Loucy (cell line): Measurements from ENCODE around the gene PERCC1.
"Not testable (repeated sequence)": the region's sequence is repeated elsewhere in the genome, so short reads cannot be mapped to it uniquely, and the experiment has no call there.

ENCODE experiments used
- H2AFZ ChIP-seq: fragments of 200-600 bp; sonication (generic); 2 replicates; pipeline ENCODE4 v1.6.0; 2016; ENCODE audit warnings: antibody characterized with exemption, mild to moderate bottlenecking, low read length, moderate library complexity
- H3F3A ChIP-seq: fragments of 200-600 bp; 2 replicates; pipeline ENCODE4 v1.6.0; 2016; ENCODE audit warnings: antibody characterized with exemption, low read depth, mild to moderate bottlenecking
- H3K27me3 ChIP-seq: fragments of 200-600 bp; sonication (generic); 2 replicates; pipeline ENCODE4 v1.6.1; 2014; ENCODE audit warnings: low read length, mild to moderate bottlenecking; ENCODE audit not compliant: insufficient read depth, poor library complexity, severe bottlenecking
- H3K36me3 ChIP-seq: fragments of 200-600 bp; sonication (generic); 2 replicates; pipeline ENCODE4 v1.6.1; 2016; ENCODE audit warnings: low read length; ENCODE audit not compliant: insufficient read depth
- H3K4me1 ChIP-seq: fragments of 200-600 bp; sonication (generic); 2 replicates; pipeline ENCODE4 v1.5.1; 2014; ENCODE audit warnings: low read length, mild to moderate bottlenecking; ENCODE audit not compliant: insufficient read depth, poor library complexity, severe bottlenecking
- H3K4me2 ChIP-seq: fragments of 200-600 bp; sonication (generic); 2 replicates; pipeline ENCODE4 v1.6.0; 2014; ENCODE audit warnings: antibody characterized with exemption, low read length, low read depth, mild to moderate bottlenecking; ENCODE audit not compliant: poor library complexity, severe bottlenecking
- H3K4me3 ChIP-seq: fragments of 200-600 bp; sonication (generic); 2 replicates; pipeline ENCODE4 v1.5.1; 2014; ENCODE audit warnings: low read length, mild to moderate bottlenecking, mixed read lengths; ENCODE audit not compliant: poor library complexity, severe bottlenecking
- H3K79me2 ChIP-seq: fragments of 200-600 bp; sonication (generic); 2 replicates; pipeline ENCODE4 v1.6.1; 2014; ENCODE audit warnings: low read length; ENCODE audit not compliant: insufficient read depth
- H3K9ac ChIP-seq: fragments of 200-600 bp; sonication (generic); 2 replicates; pipeline ENCODE4 v1.6.0; 2014; ENCODE audit warnings: mild to moderate bottlenecking, low read depth, low read length, moderate library complexity; ENCODE audit not compliant: poor library complexity, severe bottlenecking
- H3K9me2 ChIP-seq: fragments of 200-600 bp; sonication (generic); replicated peaks from 2 replicates; pipeline ENCODE4 v1.6.1; 2016; ENCODE audit warnings: low read depth, low read length, mixed read lengths
- H3K9me3 ChIP-seq: fragments of 200-600 bp; sonication (generic); 2 replicates; pipeline ENCODE4 v1.6.1; 2014; ENCODE audit warnings: mild to moderate bottlenecking, antibody characterized with exemption, low read length, low read depth; ENCODE audit not compliant: insufficient read depth
- H4K20me1 ChIP-seq: fragments of 200-600 bp; sonication (generic); 2 replicates; pipeline ENCODE4 v1.6.0; 2014; ENCODE audit warnings: antibody characterized with exemption, low read length, mild to moderate bottlenecking; ENCODE audit not compliant: insufficient read depth, poor library complexity, severe bottlenecking
- CTCF ChIP-seq: fragments of 200-600 bp; sonication (generic); conservative IDR thresholded peaks from 2 replicates; pipeline ENCODE4 v1.5.1; 2014; ENCODE audit warnings: mild to moderate bottlenecking, antibody characterized with exemption, low read length
- EZH2phosphoT487 ChIP-seq: fragments of 200-600 bp; IDR thresholded peaks from 2 replicates; pipeline ENCODE4 v1.6.1; 2018; ENCODE audit warnings: antibody characterized with exemption, mild to moderate bottlenecking, moderate library complexity, borderline replicate concordance

PERCC1 gene

GRCh38 chr16:1468426-1468810 is 37.5 kb downstream of the PERCC1 start:
- H3K4me1 ChIP-seq: no peaks in the 10 kb centered on the region
- TF ChIP-seq EZH2phosphoT487: no peak
- TF ChIP-seq CTCF: no peak
- no peaks in the 10 kb centered on the region for H3K9me2 ChIP-seq
- no peak overlapping the region for H3K9ac ChIP-seq
- H3K4me2 ChIP-seq: no peak overlapping the region
- no peaks in the 10 kb centered on the region for H4K20me1 ChIP-seq
- no peaks in the 10 kb centered on the region for H3K79me2 ChIP-seq
- no peaks in the 10 kb centered on the region for H3F3A ChIP-seq
- no peaks in the 10 kb centered on the region for H3K9me3 ChIP-seq
- H3K27me3 ChIP-seq: no peaks in the 10 kb centered on the region
- no peak overlapping the region for H2AFZ ChIP-seq
- H3K36me3 ChIP-seq: no peaks in the 10 kb centered on the region
- no peak overlapping the region for H3K4me3 ChIP-seq

DNA sequence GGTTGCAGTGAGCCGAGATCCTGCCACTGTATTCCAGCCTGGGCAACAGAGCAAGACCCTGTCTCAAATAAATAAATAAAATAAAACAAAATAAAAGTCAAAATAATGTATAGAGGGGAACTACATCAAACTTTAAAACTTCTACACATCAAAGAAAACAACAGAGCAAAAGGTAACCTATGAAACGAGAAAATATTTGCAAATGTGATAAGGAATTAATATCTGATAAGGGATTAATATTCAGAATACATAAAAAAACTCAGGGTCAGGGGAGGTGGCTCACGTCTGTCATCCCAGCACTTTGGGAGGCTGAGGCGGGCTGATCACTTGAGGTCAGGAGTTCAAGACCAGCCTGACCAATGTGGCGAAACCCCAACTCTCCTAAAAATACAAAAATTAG is 38.3 kb downstream of the PERCC1 start:
- H3K79me2 ChIP-seq, H3K4me1 ChIP-seq, H3K9ac ChIP-seq, H3F3A ChIP-seq, H3K36me3 ChIP-seq, H3K4me2 ChIP-seq, H3K4me3 ChIP-seq, H3K9me3 ChIP-seq, H2AFZ ChIP-seq, H3K27me3 ChIP-seq, H4K20me1 ChIP-seq, H3K9me2 ChIP-seq: not testable (repeated sequence)

- Histone ChIP-seq H3K4me1 (no peaks in the 10 kb centered on the region), H3K9me2 (no peaks in the 10 kb centered on the region), H3K9ac (no peak overlapping the region), H3K9me3 (no peaks in the 10 kb centered on the region), H3F3A (no peaks in the 10 kb centered on the region), H3K36me3 (no peaks in the 10 kb centered on the region), H3K79me2 (peaks cover 7% of the 10 kb centered on the region; the same call in 1 of the 2 replicates), H3K27me3 (no peaks in the 10 kb centered on the region), H2AFZ (no peak overlapping the region), H3K4me2 (no peak overlapping the region), H4K20me1 (no peaks in the 10 kb centered on the region), H3K4me3 (no peak overlapping the region)
- TF ChIP-seq EZH2phosphoT487: no peak
- TF ChIP-seq CTCF: no peak
Measured at GRCh38 chr16:1469693-1470201, 38.9 kb downstream of the PERCC1 start.

DNA sequence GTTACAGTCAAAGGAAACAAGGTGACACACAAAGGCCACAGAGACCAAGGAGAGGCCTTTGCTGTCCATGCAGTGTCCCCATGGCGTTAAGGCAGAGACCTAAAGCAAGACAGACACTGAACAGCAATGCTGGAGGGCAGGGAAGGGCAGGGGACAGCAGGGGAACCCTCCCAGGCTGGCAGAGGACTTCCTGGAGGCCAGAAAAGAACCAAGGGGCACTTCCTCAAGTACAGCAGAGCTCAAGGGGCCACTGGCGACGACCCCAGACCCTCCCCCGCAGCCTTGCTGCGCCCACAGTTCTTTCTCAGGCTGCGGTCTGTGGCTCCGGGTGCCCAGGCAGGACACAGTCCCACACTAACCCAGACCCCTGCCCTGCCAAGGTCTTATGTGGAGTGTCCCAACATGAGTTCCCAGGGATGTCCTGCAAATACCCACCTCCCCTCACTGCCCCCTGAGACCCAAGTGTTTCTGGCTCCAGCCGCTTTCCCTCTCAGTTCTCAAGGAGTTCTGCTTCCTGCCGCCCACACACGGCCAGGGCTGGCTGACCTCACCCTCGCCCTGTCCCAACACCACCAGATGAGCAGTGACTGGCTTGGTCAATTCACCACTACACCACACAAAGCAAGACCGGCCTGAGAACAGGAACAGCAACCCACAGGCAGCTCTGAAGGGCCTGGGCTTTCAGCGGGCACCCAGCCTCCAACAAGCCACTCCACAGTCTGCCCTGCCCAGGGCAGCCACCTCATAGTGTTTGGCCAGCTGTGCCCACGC is 39.8 kb downstream of the PERCC1 start:
- TF ChIP-seq EZH2phosphoT487 (no peak), CTCF (no peak)
- Histone ChIP-seq H3K27me3 (no peaks in the 10 kb centered on the region), H2AFZ (no peak overlapping the region), H3K4me3 (no peak overlapping the region), H3K79me2 (peaks cover 7% of the 10 kb centered on the region; the same call in 1 of the 2 replicates), H3K9me3 (no peaks in the 10 kb centered on the region), H3K9me2 (no peaks in the 10 kb centered on the region), H3K36me3 (no peaks in the 10 kb centered on the region), H3F3A (no peaks in the 10 kb centered on the region), H3K4me2 (no peak overlapping the region), H3K9ac (no peak overlapping the region), H3K4me1 (no peaks in the 10 kb centered on the region), H4K20me1 (no peaks in the 10 kb centered on the region)
